HG03025 (cell line): ENCODE results near the gene PNMT.

Experiments used
- ATAC-seq: cut with Tn5 transposase; IDR thresholded peaks from one replicate; pipeline ENCODE4 v1.9.1; 2021; ENCODE audit warnings: mild to moderate bottlenecking, moderate library complexity; ENCODE audit not compliant: unreplicated experiment, low FRiP score

Gene PNMT

GRCh38 chr17:39652587-39653315 is 15.5 kb upstream of the PNMT start:
- ATAC-seq, result no peak

- no peak for ATAC-seq
Observed at GRCh38 chr17:39653316-39653661, 15.0 kb upstream of the PNMT start.

- ATAC-seq, result no peak
Observed at GRCh38 chr17:39653662-39654331, 14.5 kb upstream of the PNMT start.

GRCh38 chr17:39655105-39655504 is 13.1 kb upstream of the PNMT start:
- ATAC-seq, result no peak

GRCh38 chr17:39658346-39658745 is 9.9 kb upstream of the PNMT start:
- no peak for ATAC-seq

- no peak for ATAC-seq
Observed at GRCh38 chr17:39658760-39659159, 9.5 kb upstream of the PNMT start.

- ATAC-seq, result no peak
Observed at GRCh38 chr17:39659279-39660010, 8.8 kb upstream of the PNMT start.

- ATAC-seq, result no peak
Observed at GRCh38 chr17:39660011-39660360, 8.3 kb upstream of the PNMT start.

- no peak for ATAC-seq
Observed at GRCh38 chr17:39660397-39661385, 7.6 kb upstream of the PNMT start.

GRCh38 chr17:39661744-39662541 is 6.3 kb upstream of the PNMT start:
- no peak for ATAC-seq

- no peak for ATAC-seq
Observed at GRCh38 chr17:39662551-39663339, 5.5 kb upstream of the PNMT start.

- no peak for ATAC-seq
Observed at GRCh38 chr17:39663340-39663687, 4.9 kb upstream of the PNMT start.

- ATAC-seq, result no peak
Observed at GRCh38 chr17:39663688-39664580, 4.3 kb upstream of the PNMT start.

GRCh38 chr17:39664581-39665561 is 3.4 kb upstream of the PNMT start, which contains the start of gene TCAP:
TSS of gene TCAP (plus strand) at chr17:39665349. CDS start at chr17:39665360, 11 bp downstream.
- ATAC-seq, result no peak

GRCh38 chr17:39665642-39666224 is 2.5 kb upstream of the PNMT start:
- no peak for ATAC-seq

- ATAC-seq, result no peak
Observed at GRCh38 chr17:39666231-39666600, 2.0 kb upstream of the PNMT start.
